ENCODE measurements around the gene TPPP2.

The TPPP2 gene

DNA sequence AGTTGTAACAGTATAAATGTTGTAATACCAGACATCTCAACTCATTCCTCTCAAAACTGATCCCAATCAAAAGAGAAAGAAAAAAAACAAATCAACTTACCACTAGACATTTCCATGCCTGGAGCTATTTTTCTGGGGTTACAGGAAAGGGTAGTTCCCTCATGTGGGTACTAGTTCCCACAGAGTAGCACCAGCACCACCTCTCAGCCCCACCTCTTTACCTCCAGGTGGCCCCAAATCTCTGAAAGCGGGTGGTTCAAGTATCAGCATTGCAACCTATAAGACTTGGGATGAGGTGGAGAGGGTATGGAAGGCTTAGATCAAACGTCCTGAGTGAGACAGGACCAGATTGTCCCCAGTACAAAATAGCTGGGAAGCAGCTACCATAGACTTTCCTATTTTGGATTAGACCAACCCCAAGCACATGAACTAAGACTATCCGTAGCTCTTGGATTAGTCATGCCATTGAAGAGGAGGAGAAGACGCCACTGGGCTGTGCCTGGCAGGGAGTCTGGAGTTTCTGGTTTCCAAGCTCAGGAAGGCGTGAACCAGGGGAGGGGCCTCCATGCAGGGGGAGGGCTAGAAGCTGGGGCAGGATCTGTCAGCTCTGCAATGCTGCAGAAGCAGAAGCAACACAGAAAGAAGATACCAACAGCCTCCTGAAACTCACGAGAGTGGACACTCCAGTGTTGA, 31.2 kb upstream of the TPPP2 start, which contains the start of gene SLC39A2:
Gene SLC39A2 (plus strand): TSS at position 620 of the 693 bp plus-strand sequence. CDS start 154 bp downstream, outside the sequence.
- no peaks in the 10 kb centered on the region for H3K79me1 ChIP-seq (ENCODE audit: low read depth, low read length)

DNA sequence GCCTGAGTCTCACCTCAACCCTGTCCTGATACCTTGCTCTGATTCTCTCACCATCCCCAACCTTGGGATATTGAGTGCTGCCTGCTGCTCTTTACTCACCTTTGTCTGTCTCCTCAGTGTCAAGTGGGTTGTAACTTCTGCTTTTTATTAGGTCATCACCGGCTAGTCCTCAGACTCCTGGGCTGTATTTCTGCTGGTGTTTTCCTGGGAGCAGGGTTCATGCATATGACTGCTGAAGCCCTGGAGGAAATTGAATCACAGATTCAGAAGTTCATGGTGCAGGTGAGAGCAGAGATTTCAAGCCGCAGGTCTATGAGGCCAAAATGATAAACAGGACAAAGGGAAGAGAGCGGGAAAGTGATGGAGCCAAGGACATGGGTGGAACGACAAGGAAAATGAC, 30.4 kb upstream of the TPPP2 start:
- no peak overlapping the region for H2BK15ac ChIP-seq (ENCODE audit: low read length)
- H2AK5ac ChIP-seq (ENCODE audit: low read depth, low read length) = no peak overlapping the region
- H4K8ac ChIP-seq (ENCODE audit: low read depth, low read length) = no peak overlapping the region
- no peak overlapping the region for H3K4ac ChIP-seq (ENCODE audit: low read length)
- no peak overlapping the region for H3K9ac ChIP-seq (ENCODE audit: low read depth, low read length, poor library complexity)
- H3K36me3 ChIP-seq (replicated peaks in 1 of 2; ENCODE audit: control insufficient read depth in 2 of 2, insufficient read depth in 2 of 2, low read length in 2 of 2) = peaks cover 17 to 34% of the 10 kb centered on the region in 2 donors
- H3K27ac ChIP-seq (replicated peaks; ENCODE audit: low read length) = no peak overlapping the region
- no peak overlapping the region for H2BK12ac ChIP-seq (ENCODE audit: low read length)
- no peak overlapping the region for H2BK5ac ChIP-seq (ENCODE audit: low read length)
- no CpG with 5 or more reads among the region's 4 CpGs for WGBS, 2 donors (ENCODE audit: extremely low coverage in 2 of 2, insufficient read length in 2 of 2, insufficient replicate concordance in 1 of 2)
- no peak overlapping the region for H3K4me2 ChIP-seq (ENCODE audit: insufficient read depth, low read length, poor library complexity, severe bottlenecking)
- H3K23ac ChIP-seq (ENCODE audit: low read depth, low read length, poor library complexity) = no peak overlapping the region
- no peak overlapping the region for H2AFZ ChIP-seq (ENCODE audit: low read length)
- no peak overlapping the region for H3K14ac ChIP-seq (ENCODE audit: low read length)
- no peak overlapping the region for H4K91ac ChIP-seq (ENCODE audit: low read depth, low read length, poor library complexity)
- peaks cover 0 to 4% of the 10 kb centered on the region in 2 donors for H3K4me1 ChIP-seq (ENCODE audit: control insufficient read depth in 2 of 2, insufficient read depth in 1 of 2, low read depth in 1 of 2, low read length in 2 of 2)
- H3K18ac ChIP-seq (ENCODE audit: low read length) = no peak overlapping the region
- no peak for DNase-seq (ENCODE audit: low spot score)
- H3K27me3 ChIP-seq (ENCODE audit: control insufficient read depth in 3 of 3, insufficient read depth in 3 of 3, low read depth in 1 of 3, low read length in 3 of 3) = no peaks in the 10 kb centered on the region
- H3K79me1 ChIP-seq (ENCODE audit: low read depth, low read length) = no peaks in the 10 kb centered on the region
- H3K4me3 ChIP-seq (ENCODE audit: low read length in 2 of 2) = no peak overlapping the region
- no peak overlapping the region for H2BK120ac ChIP-seq (ENCODE audit: low read depth, low read length)
- no peaks in the 10 kb centered on the region for H3K9me3 ChIP-seq (replicated peaks in 1 of 2; ENCODE audit: control insufficient read depth in 2 of 2, insufficient read depth in 1 of 2, low read depth in 1 of 2, low read length in 2 of 2)

More for the DNA sequence above, 31.2 kb upstream of the TPPP2 start, which contains the start of gene SLC39A2:
- Histone ChIP-seq H3K4me2 (ENCODE audit: insufficient read depth, low read length, poor library complexity, severe bottlenecking) (no peak within 1 kb of the TSS), H3K4ac (ENCODE audit: low read length) (no peak within 1 kb of the TSS), H2AK5ac (ENCODE audit: low read depth, low read length) (no peak within 1 kb of the TSS), H3K27ac (replicated peaks; ENCODE audit: low read length) (no peak within 1 kb of the TSS), H2BK15ac (ENCODE audit: low read length) (no peak within 1 kb of the TSS), H3K18ac (ENCODE audit: low read length) (no peak within 1 kb of the TSS), H4K91ac (ENCODE audit: low read depth, low read length, poor library complexity) (no peak within 1 kb of the TSS), H2BK5ac (ENCODE audit: low read length) (no peak within 1 kb of the TSS), H3K9ac (ENCODE audit: low read depth, low read length, poor library complexity) (no peak within 1 kb of the TSS), H3K4me1 (ENCODE audit: control insufficient read depth in 2 of 2, insufficient read depth in 1 of 2, low read depth in 1 of 2, low read length in 2 of 2) (peaks cover 0 to under 1% of the 10 kb centered on the region in 2 donors), H2AFZ (ENCODE audit: low read length) (no peak within 1 kb of the TSS), H3K27me3 (ENCODE audit: control insufficient read depth in 3 of 3, insufficient read depth in 3 of 3, low read depth in 1 of 3, low read length in 3 of 3) (no peaks in the 10 kb centered on the region), H4K8ac (ENCODE audit: low read depth, low read length) (no peak within 1 kb of the TSS), H2BK120ac (ENCODE audit: low read depth, low read length) (no peak within 1 kb of the TSS), H2BK12ac (ENCODE audit: low read length) (no peak within 1 kb of the TSS), H3K14ac (ENCODE audit: low read length) (no peak within 1 kb of the TSS), H3K23ac (ENCODE audit: low read depth, low read length, poor library complexity) (no peak within 1 kb of the TSS), H3K9me3 (replicated peaks in 1 of 2; ENCODE audit: control insufficient read depth in 2 of 2, insufficient read depth in 1 of 2, low read depth in 1 of 2, low read length in 2 of 2) (no peaks in the 10 kb centered on the region), H3K4me3 (ENCODE audit: low read length in 2 of 2) (no peak within 1 kb of the TSS), H3K36me3 (replicated peaks in 1 of 2; ENCODE audit: control insufficient read depth in 2 of 2, insufficient read depth in 2 of 2, low read length in 2 of 2) (peaks cover 21 to 41% of the 10 kb centered on the region in 2 donors)
- no CpG with 5 or more reads among the region's 6 CpGs for WGBS, 2 donors (ENCODE audit: extremely low coverage in 2 of 2, insufficient read length in 2 of 2, insufficient replicate concordance in 1 of 2)
- DNase-seq (ENCODE audit: low spot score) = no peak

DNA sequence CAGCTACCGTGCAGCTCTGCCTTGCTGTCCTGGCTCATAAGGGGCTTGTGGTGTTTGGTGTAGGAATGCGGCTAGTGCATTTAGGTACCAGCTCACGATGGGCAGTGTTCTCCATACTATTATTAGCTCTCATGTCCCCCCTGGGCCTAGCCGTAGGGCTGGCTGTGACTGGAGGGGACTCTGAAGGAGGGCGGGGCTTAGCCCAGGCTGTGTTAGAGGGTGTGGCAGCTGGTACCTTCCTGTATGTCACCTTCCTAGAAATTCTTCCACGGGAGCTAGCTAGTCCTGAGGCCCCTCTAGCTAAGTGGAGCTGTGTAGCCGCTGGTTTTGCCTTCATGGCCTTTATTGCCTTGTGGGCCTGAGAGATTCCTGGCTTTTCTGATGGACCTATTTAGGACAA, 28.8 kb upstream of the TPPP2 start:
- Histone ChIP-seq H3K36me3 (replicated peaks in 1 of 2; ENCODE audit: control insufficient read depth in 2 of 2, insufficient read depth in 2 of 2, low read length in 2 of 2) (peaks cover 4 to 17% of the 10 kb centered on the region in 2 donors), H2AK5ac (ENCODE audit: low read depth, low read length) (no peak overlapping the region), H2BK120ac (ENCODE audit: low read depth, low read length) (no peak overlapping the region), H3K18ac (ENCODE audit: low read length) (no peak overlapping the region), H3K9me3 (replicated peaks in 1 of 2; ENCODE audit: control insufficient read depth in 2 of 2, insufficient read depth in 1 of 2, low read depth in 1 of 2, low read length in 2 of 2) (no peaks in the 10 kb centered on the region), H3K4me1 (ENCODE audit: control insufficient read depth in 2 of 2, insufficient read depth in 1 of 2, low read depth in 1 of 2, low read length in 2 of 2) (peaks cover 0 to 4% of the 10 kb centered on the region in 2 donors), H3K4ac (ENCODE audit: low read length) (no peak overlapping the region), H3K23ac (ENCODE audit: low read depth, low read length, poor library complexity) (no peak overlapping the region), H4K91ac (ENCODE audit: low read depth, low read length, poor library complexity) (no peak overlapping the region), H3K79me1 (ENCODE audit: low read depth, low read length) (no peaks in the 10 kb centered on the region), H3K14ac (ENCODE audit: low read length) (no peak overlapping the region), H2BK12ac (ENCODE audit: low read length) (no peak overlapping the region), H3K27me3 (ENCODE audit: control insufficient read depth in 3 of 3, insufficient read depth in 3 of 3, low read depth in 1 of 3, low read length in 3 of 3) (no peaks in the 10 kb centered on the region), H4K8ac (ENCODE audit: low read depth, low read length) (no peak overlapping the region), H3K9ac (ENCODE audit: low read depth, low read length, poor library complexity) (no peak overlapping the region), H3K4me3 (ENCODE audit: low read length in 2 of 2) (peak overlapping the region in 1 of 2 donors; percentile 4), H2AFZ (ENCODE audit: low read length) (no peak overlapping the region), H2BK15ac (ENCODE audit: low read length) (no peak overlapping the region), H3K4me2 (ENCODE audit: insufficient read depth, low read length, poor library complexity, severe bottlenecking) (no peak overlapping the region), H3K27ac (replicated peaks; ENCODE audit: low read length) (no peak overlapping the region), H2BK5ac (ENCODE audit: low read length) (no peak overlapping the region)
- no peak for DNase-seq (ENCODE audit: low spot score)
- WGBS, 2 donors (ENCODE audit: extremely low coverage in 2 of 2, insufficient read length in 2 of 2, insufficient replicate concordance in 1 of 2) = no CpG with 5 or more reads among the region's 7 CpGs

DNA sequence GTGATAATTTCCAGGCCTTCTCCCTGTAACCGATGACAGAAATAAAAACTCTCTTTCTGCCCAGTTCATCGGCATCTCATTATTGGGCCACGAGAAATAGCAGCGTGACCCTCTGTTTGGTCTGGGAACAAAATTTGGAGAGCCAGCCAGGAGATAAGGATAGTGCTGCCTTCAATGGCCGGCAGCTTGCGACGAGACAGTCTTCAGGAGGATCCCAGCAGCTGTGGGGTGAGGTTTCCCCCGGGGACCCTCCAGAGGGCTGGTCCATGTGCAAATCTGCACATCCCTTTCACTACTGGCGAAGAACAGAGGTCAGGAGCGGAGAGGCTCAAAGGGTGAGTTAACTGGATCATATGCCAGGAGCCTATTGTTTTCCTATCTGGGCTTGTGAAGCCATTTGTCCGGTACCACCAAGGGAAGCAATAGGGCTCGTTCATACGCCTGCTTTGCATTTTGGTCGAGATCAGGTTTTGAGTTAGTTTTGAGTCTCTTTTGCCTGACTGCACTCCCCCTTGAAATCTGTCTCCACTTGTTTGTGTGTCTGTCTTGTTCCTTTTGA, 26.1 kb upstream of the TPPP2 start:
- Histone ChIP-seq H4K8ac (ENCODE audit: low read depth, low read length) (no peak overlapping the region), H3K79me1 (ENCODE audit: low read depth, low read length) (no peaks in the 10 kb centered on the region), H3K14ac (ENCODE audit: low read length) (no peak overlapping the region), H2BK12ac (ENCODE audit: low read length) (no peak overlapping the region), H3K23ac (ENCODE audit: low read depth, low read length, poor library complexity) (no peak overlapping the region), H3K9me3 (replicated peaks in 1 of 2; ENCODE audit: control insufficient read depth in 2 of 2, insufficient read depth in 1 of 2, low read depth in 1 of 2, low read length in 2 of 2) (no peaks in the 10 kb centered on the region), H3K4me2 (ENCODE audit: insufficient read depth, low read length, poor library complexity, severe bottlenecking) (no peak overlapping the region), H4K91ac (ENCODE audit: low read depth, low read length, poor library complexity) (no peak overlapping the region), H3K4ac (ENCODE audit: low read length) (peak overlapping the region; percentile 56), H2BK15ac (ENCODE audit: low read length) (peak overlapping the region; percentile 34), H3K27ac (replicated peaks; ENCODE audit: low read length) (no peak overlapping the region), H3K4me3 (ENCODE audit: low read length in 2 of 2) (no peak overlapping the region), H3K36me3 (replicated peaks in 1 of 2; ENCODE audit: control insufficient read depth in 2 of 2, insufficient read depth in 2 of 2, low read length in 2 of 2) (no peaks in the 10 kb centered on the region), H3K9ac (ENCODE audit: low read depth, low read length, poor library complexity) (no peak overlapping the region), H2BK5ac (ENCODE audit: low read length) (no peak overlapping the region), H2AK5ac (ENCODE audit: low read depth, low read length) (no peak overlapping the region), H3K18ac (ENCODE audit: low read length) (peak overlapping the region; percentile 36), H3K27me3 (ENCODE audit: control insufficient read depth in 3 of 3, insufficient read depth in 3 of 3, low read depth in 1 of 3, low read length in 3 of 3) (no peaks in the 10 kb centered on the region), H2AFZ (ENCODE audit: low read length) (peak overlapping the region; percentile 69), H2BK120ac (ENCODE audit: low read depth, low read length) (no peak overlapping the region), H3K4me1 (ENCODE audit: control insufficient read depth in 2 of 2, insufficient read depth in 1 of 2, low read depth in 1 of 2, low read length in 2 of 2) (peaks cover 0 to 5% of the 10 kb centered on the region in 2 donors)
- no CpG with 5 or more reads among the region's 14 CpGs for WGBS, 2 donors (ENCODE audit: extremely low coverage in 2 of 2, insufficient read length in 2 of 2, insufficient replicate concordance in 1 of 2)
- no peak for DNase-seq (ENCODE audit: low spot score)

All from neuronal stem cell (in vitro differentiated cells).